Nucleus accumbens (tissue), 56 donors: ENCODE data around the gene BEGAIN.

Experiments
- DNase-seq, 56 donors: peaks; one replicate each; lab custom pipeline; 2025; lab: John Stamatoyannopoulos, UW

BEGAIN gene

DNA sequence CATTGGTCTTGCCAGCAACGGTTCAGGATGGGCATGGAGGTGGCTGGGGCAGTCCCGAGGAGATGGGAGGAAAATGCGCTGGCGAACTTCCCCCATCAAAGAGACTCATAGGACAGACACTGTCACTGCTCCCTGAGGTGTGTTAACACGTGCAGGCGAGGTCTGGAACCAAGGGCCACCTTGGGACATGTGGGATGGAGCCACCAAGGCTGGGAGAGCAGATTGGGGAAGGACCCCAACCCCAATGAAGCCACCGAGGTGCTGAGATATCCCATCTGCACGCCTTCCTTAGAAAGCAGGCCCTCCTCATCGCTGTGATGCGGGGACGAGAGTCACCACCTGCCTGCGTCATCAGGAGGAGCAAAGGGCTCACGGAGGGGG lies 16.9 kb upstream of the BEGAIN start:
- no peak for DNase-seq

GRCh38 chr14:100603341-100604120 lies 16.3 kb upstream of the BEGAIN start:
- DNase-seq, result no peak

DNA sequence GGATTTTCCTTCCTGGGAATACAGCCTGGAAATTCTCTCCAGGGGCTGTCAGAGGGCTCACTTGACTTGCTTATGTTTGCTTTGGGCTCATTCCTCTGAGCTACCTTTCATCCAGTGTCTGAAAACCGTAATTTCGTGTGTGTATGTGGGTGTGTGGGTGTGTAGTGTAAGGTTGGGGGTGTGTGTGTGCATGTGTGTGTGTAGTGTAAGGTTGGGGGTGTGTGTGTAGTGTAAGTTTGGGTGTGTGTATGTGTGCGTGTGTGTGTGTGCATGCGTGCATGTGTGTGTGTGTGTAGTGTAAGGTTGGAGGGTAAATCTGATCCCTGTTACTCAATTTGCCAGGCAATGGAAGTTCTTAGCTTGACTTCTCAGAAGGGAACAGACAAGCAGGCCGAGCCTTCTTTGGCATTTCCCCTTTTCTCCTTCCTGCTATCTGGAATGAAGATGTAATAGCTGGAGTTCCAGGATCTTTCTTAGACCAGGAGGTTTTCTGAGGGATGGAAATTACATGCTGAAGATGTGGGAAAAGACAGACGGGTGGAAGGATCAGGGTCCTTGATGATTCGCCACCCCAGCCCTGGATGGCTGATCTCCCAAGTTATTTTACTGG lies 15.5 kb upstream of the BEGAIN start:
- no peak for DNase-seq

DNA sequence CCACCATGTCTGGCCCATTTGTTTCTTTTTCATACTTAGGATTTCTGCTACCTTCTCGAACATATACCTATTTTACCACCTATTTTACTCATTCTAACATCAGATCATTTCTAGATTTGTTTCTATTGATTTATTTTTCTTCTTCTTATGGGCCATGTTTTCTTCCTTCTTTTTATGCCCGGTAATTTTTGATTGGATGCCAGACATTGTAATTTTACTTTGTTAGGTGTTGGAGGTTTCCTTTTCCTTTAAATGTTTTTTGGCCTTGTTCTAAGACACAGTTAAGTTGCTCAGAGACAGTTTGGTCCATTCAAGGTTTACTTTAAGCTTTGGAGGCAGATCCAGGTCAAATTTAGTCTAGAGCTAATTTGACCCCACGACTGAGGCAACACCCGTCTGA lies 14.7 kb upstream of the BEGAIN start:
- DNase-seq, result no peak

- no peak for DNase-seq
Measured at GRCh38 chr14:100601064-100601463, 13.8 kb upstream of the BEGAIN start.

DNA sequence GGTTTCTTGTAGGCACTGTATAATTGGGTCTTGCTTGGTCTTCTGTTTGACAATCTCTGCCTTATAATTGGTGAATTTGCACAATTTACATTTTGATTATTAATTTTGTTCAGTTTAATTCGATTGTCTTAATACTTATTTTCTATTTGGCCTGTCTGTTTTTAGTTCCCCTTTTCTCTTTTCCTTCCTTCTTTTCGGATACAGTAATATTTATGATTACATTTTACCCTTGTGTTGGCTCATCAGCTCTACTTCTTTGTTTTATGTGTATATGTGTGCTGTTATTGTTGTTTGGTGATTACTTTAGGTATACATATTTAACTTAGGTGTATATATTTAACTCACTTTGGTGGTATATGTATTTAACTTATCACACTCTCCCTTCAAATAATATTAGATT lies 12.8 kb upstream of the BEGAIN start:
- no peak for DNase-seq

GRCh38 chr14:100594625-100594951 lies 7.4 kb upstream of the BEGAIN start:
- DNase-seq, result no peak

DNA sequence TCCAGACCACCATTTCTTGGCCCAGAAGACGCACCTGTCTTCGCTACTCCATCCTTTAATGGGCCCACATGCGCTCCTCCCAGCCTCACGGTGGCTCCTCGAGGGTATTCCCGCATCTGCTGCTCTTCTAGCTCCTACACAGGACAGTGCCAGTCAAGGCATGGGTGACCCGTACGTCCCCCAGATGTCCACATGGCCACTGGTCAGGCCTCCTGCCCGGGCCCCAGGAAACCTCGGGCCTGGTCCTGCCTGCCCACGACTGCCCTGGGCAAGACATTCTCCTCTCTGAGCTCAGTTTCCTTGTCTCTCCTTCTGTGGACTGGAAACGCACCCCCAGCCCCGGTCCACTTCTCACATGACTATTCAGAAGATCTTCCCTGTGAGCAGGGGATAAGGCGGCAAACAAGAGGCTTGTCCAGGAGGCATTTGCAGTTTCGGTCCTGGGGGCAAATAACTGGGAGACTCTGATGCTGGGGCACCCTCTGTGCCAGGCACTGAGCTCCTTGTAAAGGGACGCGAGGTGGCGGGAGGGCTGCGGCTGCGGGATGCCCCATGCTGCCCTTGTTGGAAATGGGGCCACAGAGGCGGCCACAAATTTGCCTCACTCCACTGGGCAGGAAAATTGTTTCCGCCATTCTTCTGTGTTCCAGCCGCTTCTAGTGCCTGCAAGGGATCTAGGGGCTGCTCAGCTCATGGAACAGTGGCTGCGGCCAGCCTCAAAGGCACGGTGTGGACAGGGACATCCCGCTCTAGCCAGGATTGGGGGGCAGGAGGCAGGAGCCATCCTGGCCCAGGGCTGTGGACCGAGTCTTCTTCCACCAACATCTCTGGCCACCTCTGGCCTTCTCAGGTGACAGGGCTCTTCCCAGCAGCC lies 6.8 kb upstream of the BEGAIN start:
- DNase-seq, result no peak

DNA sequence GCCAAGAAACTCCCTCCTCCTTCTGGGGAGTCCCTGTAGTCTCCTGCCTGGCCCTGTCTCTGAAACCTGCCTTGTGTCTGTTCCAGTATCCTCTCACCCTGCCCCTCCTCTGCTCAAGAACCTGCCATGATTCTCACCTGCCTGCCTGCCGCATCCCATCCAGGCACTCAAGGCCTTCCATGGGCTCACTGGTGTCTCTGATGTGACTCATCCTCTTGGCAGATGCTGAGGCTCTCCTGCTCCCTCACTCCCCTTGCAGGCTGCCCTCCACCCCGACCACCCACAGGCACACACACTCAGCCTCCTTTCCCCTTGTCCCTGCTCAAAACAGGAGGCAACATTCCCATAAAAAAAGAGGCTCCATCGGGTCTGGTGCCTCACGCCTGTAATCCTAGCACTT lies 5.8 kb upstream of the BEGAIN start:
- no peak for DNase-seq

- DNase-seq, result no peak
Measured at GRCh38 chr14:100592461-100592891, 5.3 kb upstream of the BEGAIN start.

DNA sequence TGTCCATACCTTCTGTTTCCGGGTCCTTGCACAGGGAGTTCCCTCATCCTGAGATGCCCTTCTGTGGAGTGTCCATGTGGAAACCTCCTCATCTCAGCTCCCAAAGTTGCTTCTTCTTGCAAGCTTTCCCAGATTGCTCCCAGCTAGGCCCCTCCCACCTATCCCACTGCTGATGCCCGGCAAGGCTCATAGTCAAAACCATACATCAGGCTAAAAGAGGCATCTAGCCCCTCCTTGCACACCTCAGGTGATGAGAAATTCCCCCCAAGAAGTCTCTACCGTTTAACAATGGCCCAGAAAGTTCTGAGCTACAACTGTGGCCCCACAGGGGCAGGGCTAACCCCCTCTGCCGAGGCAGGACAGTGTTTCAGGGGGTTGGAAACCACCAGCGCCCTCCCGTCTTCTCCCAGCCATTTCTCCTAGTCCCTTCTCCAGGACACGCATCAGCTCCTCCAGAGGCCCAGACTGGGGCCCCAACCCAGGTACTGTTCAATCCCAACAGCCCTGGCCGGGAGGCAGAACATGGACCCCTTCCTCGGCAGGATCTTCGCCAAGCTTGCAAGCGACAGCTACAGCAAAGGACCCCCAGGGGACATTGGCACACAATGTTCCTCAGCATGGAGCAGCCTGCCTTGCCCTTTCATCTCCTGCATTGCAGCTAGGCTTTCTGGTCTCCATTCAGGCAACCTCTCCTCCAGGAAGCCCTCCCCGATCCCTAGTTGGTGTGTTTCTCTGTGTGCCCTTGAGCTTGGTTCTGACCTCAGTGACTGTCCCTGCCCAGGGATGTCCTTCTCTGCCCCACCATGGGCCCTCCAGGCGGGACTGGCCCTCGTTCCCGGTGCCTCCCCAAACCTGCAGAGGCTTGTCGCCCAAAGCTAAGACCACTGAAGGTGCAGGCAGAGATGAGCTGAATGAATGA lies 4.5 kb upstream of the BEGAIN start:
- DNase-seq, result no peak

- no peak for DNase-seq
Measured at GRCh38 chr14:100590726-100591452, 3.7 kb upstream of the BEGAIN start.

DNA sequence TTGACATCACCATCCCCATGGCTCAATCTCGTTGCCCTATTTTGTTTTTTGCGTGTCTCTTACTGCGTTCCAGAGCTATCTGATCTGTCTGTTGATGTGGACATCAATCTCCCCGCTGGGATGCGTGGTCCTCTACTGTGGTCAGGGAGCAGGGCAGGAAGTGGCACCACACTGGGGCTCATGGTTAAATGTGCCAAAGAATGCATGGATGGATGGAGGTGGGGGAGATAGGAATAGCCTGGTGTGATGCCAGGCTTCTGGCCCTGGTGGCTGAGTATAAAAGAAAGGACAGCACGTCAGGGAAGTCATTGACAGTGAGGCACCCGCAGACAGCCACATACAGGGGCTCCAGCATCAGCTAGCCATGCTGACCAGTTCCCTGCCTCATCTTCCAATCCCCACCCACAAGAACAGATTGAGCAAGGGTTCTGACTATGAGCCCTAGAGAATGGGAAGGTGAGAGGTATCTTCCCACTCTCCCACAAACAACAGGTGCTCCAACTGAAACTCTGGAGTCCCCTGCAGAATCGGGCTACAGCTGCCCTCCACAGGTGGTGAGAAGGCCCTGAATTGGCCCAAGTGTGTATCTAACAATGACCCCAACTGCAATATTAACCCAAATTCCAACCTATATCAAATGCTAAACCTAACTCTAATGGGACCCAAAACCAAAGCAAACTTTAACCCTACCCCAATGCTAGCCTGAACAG lies 2.7 kb upstream of the BEGAIN start:
- DNase-seq, result no peak

GRCh38 chr14:100589071-100589759 lies 2.0 kb upstream of the BEGAIN start:
- no peak for DNase-seq

GRCh38 chr14:100588671-100589070 lies 1.5 kb upstream of the BEGAIN start:
- DNase-seq, result no peak

DNA sequence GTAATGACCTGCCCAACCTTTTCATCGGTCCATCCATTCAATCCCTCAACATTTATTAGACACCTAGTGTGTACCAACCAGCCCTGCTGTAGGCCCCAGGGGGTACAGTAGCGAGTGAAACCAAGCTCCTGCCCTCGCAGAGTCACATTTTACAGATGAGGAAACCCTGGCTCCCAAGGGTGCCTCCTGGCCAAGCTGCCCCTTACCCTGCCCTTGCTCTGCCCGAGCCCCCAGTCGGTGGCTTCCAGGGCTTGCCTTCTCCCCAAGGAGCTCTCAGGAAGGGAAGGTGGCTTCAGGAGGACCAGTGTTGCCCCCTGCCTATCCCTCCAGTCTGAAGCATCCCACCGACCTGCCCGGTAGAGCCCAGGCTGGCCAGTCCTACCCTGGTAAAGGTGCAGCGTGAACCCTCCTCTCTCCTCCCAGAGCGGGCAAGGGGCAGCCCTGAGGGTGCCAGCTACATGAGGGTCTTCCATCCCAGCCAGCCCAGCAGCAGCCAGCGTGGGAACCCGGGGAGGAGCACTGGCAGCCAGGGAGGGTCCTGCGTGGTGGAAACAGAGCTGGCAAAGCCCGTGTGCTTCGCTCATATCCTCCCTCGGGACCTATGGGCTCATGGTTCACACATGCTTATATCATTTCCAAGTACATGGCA lies 670 bp upstream of the BEGAIN start:
- no peak for DNase-seq

GRCh38 chr14:100586403-100587085 lies 673 bp downstream of the BEGAIN start:
- peak in 22 of 56 donors; percentile 22 to 83 (median 45) for DNase-seq

DNA sequence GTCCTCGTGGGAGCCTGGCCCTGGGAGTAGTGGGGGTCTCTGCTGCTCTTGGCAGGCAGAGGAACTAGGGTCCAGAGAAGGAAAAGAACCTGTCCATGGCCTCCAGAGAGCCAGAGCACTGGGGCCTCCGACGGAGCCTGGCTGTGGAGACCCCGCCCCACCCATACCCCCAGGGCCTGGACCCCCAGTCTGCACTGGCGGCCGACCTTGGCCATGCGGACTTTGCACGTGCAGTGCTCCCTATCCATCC lies 1.1 kb downstream of the BEGAIN start:
- no peak for DNase-seq
